DND-41 (cell line): ENCODE data around the gene HERC3.

ENCODE experiments used
- ATAC-seq: fragments of 200-7000 bp; cut with Tn5 transposase; 3 replicates; pipeline ENCODE4 v1.9.1; 2021; ENCODE audit warnings: low read depth; ENCODE audit not compliant: insufficient read depth
- DNase-seq: peaks from one replicate; pipeline ENCODE4 v3.0.0-alpha.2; 2020
- H2AFZ ChIP-seq: 2 replicates; pipeline ENCODE4 v1.6.0; 2012; ENCODE audit warnings: low read depth, low read length
- H3K27ac ChIP-seq: 2 replicates; pipeline ENCODE4 v1.5.1; 2012; ENCODE audit warnings: low read length, inconsistent platforms
- H3K27me3 ChIP-seq: fragments of 200-600 bp; sonication (generic); 2 replicates; pipeline ENCODE4 v1.6.0; 2012; ENCODE audit warnings: low read length, mild to moderate bottlenecking, inconsistent platforms; ENCODE audit not compliant: insufficient read depth, poor library complexity
- H3K36me3 ChIP-seq: 2 replicates; pipeline ENCODE4 v1.5.1; 2012; ENCODE audit warnings: low read length, inconsistent platforms; ENCODE audit not compliant: insufficient read depth
- H3K4me1 ChIP-seq: 2 replicates; pipeline ENCODE4 v1.5.1; 2012; ENCODE audit warnings: mild to moderate bottlenecking, low read length; ENCODE audit not compliant: insufficient read depth
- H3K4me2 ChIP-seq: 2 replicates; pipeline ENCODE4 v1.6.0; 2012; ENCODE audit warnings: mild to moderate bottlenecking, moderate library complexity, low read length, inconsistent platforms; ENCODE audit not compliant: insufficient read depth
- H3K4me3 ChIP-seq, 2 experiments: fragments of 200-600 bp in 1 of 2; shearing (Covaris generic) in 1 of 2; 2 replicates each; pipeline ENCODE4 v1.5.1; 2012 to 2016; ENCODE audit warnings: inconsistent platforms in 2 of 2, low read length in 2 of 2, mild to moderate bottlenecking in 2 of 2, low read depth in 1 of 2, moderate library complexity in 1 of 2
- H3K79me2 ChIP-seq: 2 replicates; pipeline ENCODE4 v1.6.0; 2012; ENCODE audit warnings: low read length, inconsistent platforms; ENCODE audit not compliant: insufficient read depth
- H3K9ac ChIP-seq: 2 replicates; pipeline ENCODE4 v1.6.0; 2012; ENCODE audit warnings: low read depth, mild to moderate bottlenecking, inconsistent platforms, low read length, moderate library complexity
- H3K9me3 ChIP-seq: 2 replicates; pipeline ENCODE4 v1.5.1; 2012; ENCODE audit warnings: low read length, moderate library complexity, mild to moderate bottlenecking, inconsistent platforms; ENCODE audit not compliant: insufficient read depth, severe bottlenecking
- H4K20me1 ChIP-seq: 2 replicates; pipeline ENCODE4 v1.6.0; 2012; ENCODE audit warnings: low read length; ENCODE audit not compliant: insufficient read depth
- CTCF ChIP-seq: IDR thresholded peaks from 2 replicates; pipeline ENCODE4 v1.5.1; 2012; ENCODE audit warnings: borderline replicate concordance, low read length, moderate library complexity, mild to moderate bottlenecking; ENCODE audit not compliant: poor library complexity, severe bottlenecking; ENCODE audit errors: extremely low read depth
- EZH2 ChIP-seq: IDR thresholded peaks from 3 replicates; pipeline ENCODE4 v1.6.1; 2012; ENCODE audit warnings: borderline replicate concordance, low read depth, mild to moderate bottlenecking, moderate library complexity, low read length, inconsistent platforms; ENCODE audit not compliant: severe bottlenecking

HERC3 gene

DNA sequence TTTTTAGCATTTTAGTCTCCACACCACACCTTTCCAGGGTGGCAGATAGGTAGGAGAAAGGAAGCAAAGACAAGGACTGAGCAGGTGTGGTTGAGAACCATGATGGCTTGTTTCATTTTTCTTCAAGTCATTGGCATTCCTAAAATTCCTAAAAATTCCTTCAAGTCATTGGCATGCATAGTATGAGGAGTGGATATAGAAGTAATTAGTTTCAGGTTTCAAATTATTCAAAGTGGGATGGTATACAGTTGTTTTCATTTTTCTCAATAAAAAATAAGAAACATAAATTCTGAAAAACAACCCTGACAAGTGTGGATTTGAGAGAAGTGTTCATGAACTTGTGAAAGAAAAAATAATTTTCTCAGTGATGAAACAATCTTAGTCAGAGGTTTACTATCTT, 22.3 kb upstream of the HERC3 start:
- Histone ChIP-seq H3K27me3 (no peaks in the 10 kb centered on the region), H4K20me1 (no peaks in the 10 kb centered on the region), H3K9ac (no peak overlapping the region), H3K4me2 (no peak overlapping the region), H3K4me1 (no peaks in the 10 kb centered on the region), H3K4me3 (no peak overlapping the region), H3K9me3 (no peaks in the 10 kb centered on the region), H3K79me2 (no peaks in the 10 kb centered on the region), H3K27ac (no peak overlapping the region), H2AFZ (no peak overlapping the region), H3K36me3 (no peaks in the 10 kb centered on the region)
- TF ChIP-seq CTCF, result no peak
- no peak for TF ChIP-seq EZH2
- no peak for ATAC-seq
- DNase-seq, result no peak

- Histone ChIP-seq H2AFZ (no peak overlapping the region), H3K4me1 (no peaks in the 10 kb centered on the region), H3K9ac (no peak overlapping the region), H3K27ac (no peak overlapping the region), H4K20me1 (no peaks in the 10 kb centered on the region), H3K27me3 (no peaks in the 10 kb centered on the region), H3K36me3 (no peaks in the 10 kb centered on the region), H3K79me2 (no peaks in the 10 kb centered on the region), H3K4me2 (no peak overlapping the region), H3K4me3 (no peak overlapping the region), H3K9me3 (no peaks in the 10 kb centered on the region)
- ATAC-seq (no peak), DNase-seq (no peak)
- TF ChIP-seq CTCF, result no peak
- no peak for TF ChIP-seq EZH2
These were observed 18.9 kb upstream of the HERC3 start for GRCh38 chr4:88573276-88573980.

- Histone ChIP-seq H3K4me2 (no peak overlapping the region), H2AFZ (no peak overlapping the region), H3K36me3 (no peaks in the 10 kb centered on the region), H3K9me3 (no peaks in the 10 kb centered on the region), H3K9ac (no peak overlapping the region), H3K79me2 (no peaks in the 10 kb centered on the region), H4K20me1 (no peaks in the 10 kb centered on the region), H3K27me3 (no peaks in the 10 kb centered on the region), H3K27ac (no peak overlapping the region), H3K4me1 (no peaks in the 10 kb centered on the region), H3K4me3 (no peak overlapping the region)
- no peak for ATAC-seq
- no peak for DNase-seq
- TF ChIP-seq CTCF (no peak), EZH2 (no peak)
These were observed 18.3 kb upstream of the HERC3 start for GRCh38 chr4:88573995-88574394.

DNA sequence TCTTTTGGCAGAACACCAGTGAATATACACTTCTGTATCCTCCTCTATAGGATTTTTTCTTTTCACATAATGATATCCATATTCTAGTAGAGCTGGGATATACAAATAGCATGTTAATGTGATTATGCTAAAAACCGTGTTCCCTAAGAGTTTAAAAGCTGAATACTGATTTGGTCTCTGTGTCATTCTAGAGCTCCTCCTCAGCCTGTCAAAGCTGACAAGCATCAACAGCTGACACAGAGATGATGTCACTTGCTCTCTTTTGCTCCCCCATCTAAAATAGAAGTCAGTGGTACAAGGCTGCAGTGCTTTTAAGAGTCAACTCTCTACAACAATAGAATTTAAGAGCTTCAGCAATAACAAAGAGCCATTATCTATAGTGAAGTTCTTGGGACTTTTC, 17.1 kb upstream of the HERC3 start:
- TF ChIP-seq EZH2 (no peak), CTCF (no peak)

More for the DNA sequence above, 17.1 kb upstream of the HERC3 start:
- H2AFZ ChIP-seq, result no peak overlapping the region
- no peak overlapping the region for H3K4me3 ChIP-seq
- DNase-seq (no peak), ATAC-seq (no peak)
- H3K36me3 ChIP-seq, result no peaks in the 10 kb centered on the region
- H3K4me1 ChIP-seq, result no peaks in the 10 kb centered on the region
- H4K20me1 ChIP-seq, result no peaks in the 10 kb centered on the region
- no peaks in the 10 kb centered on the region for H3K27me3 ChIP-seq
- no peaks in the 10 kb centered on the region for H3K9me3 ChIP-seq
- no peaks in the 10 kb centered on the region for H3K79me2 ChIP-seq
- no peak overlapping the region for H3K9ac ChIP-seq
- no peak overlapping the region for H3K27ac ChIP-seq
- no peak overlapping the region for H3K4me2 ChIP-seq
